Ishikawa (cell line): ENCODE data around the gene KIF16B.

Source experiments
- CEBPB ChIP-seq: IDR thresholded peaks from 2 replicates; pipeline ENCODE4 v1.6.1; 2012
- CREB1 ChIP-seq: IDR thresholded peaks from 2 replicates; pipeline ENCODE4 v1.6.1; 2012; ENCODE audit warnings: low read depth
- EP300 ChIP-seq: IDR thresholded peaks from 2 replicates; pipeline ENCODE4 v1.6.1; 2012; ENCODE audit warnings: borderline replicate concordance
- FOXM1 ChIP-seq: IDR thresholded peaks from 2 replicates; pipeline ENCODE4 v1.6.1; 2012; ENCODE audit warnings: low read depth, borderline replicate concordance
- MAX ChIP-seq: IDR thresholded peaks from 2 replicates; pipeline ENCODE4 v1.6.1; 2012
- NFIC ChIP-seq: IDR thresholded peaks from 2 replicates; pipeline ENCODE4 v1.6.1; 2012
- RAD21 ChIP-seq: IDR thresholded peaks from 2 replicates; pipeline ENCODE4 v1.6.1; 2012; ENCODE audit warnings: low read depth
- REST ChIP-seq: IDR thresholded peaks from 2 replicates; pipeline ENCODE4 v1.6.1; 2012; ENCODE audit warnings: low read depth, mild to moderate bottlenecking
- TAF1 ChIP-seq: IDR thresholded peaks from 2 replicates; pipeline ENCODE4 v1.6.1; 2012; ENCODE audit warnings: low read depth, mild to moderate bottlenecking
- TEAD4 ChIP-seq: IDR thresholded peaks from 2 replicates; pipeline ENCODE4 v1.6.1; 2012
- YY1 ChIP-seq: IDR thresholded peaks from 2 replicates; pipeline ENCODE4 v1.6.1; 2012; ENCODE audit warnings: low read depth
- TF ChIP-seq, protein P1 (sequence below): IDR thresholded peaks from 2 replicates; pipeline ENCODE4 v1.6.1; 2012

DNA sequence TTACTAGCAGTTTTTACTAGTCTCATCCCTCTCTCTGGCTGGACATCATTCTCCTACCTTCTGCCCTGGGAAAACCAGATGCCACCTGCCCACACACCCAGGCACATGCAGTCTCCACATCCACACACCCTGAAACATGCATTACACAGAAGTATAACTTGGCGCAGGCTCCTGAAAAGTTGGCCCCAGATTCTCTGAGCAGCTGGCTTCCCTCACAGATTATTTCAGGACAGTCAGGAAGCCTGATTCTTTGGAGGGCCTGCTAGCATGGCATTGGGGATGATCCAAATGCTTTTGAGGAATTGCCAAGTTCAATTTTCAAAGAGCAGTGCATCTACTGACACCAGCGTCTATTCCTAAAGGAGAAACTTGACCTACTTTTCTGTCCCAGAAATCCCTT is 27.8 kb upstream of the KIF16B start:
- TF ChIP-seq TAF1 (no peak), YY1 (no peak), EP300 (no peak), MAX (no peak), RAD21 (no peak), NFIC (no peak), CEBPB (no peak), REST (no peak), FOXM1 (no peak), TEAD4 (no peak), CREB1 (no peak)
- TF ChIP-seq, protein P1, sequence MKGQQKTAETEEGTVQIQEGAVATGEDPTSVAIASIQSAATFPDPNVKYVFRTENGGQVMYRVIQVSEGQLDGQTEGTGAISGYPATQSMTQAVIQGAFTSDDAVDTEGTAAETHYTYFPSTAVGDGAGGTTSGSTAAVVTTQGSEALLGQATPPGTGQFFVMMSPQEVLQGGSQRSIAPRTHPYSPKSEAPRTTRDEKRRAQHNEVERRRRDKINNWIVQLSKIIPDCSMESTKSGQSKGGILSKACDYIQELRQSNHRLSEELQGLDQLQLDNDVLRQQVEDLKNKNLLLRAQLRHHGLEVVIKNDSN, result no peak
